GM12891 (cell line): Measurements from ENCODE around the gene SLC2A10.

Experiments used
- PAX5 ChIP-seq: IDR thresholded peaks from 2 replicates; pipeline ENCODE4 v1.6.1; 2011; ENCODE audit warnings: low read length, moderate library complexity, mild to moderate bottlenecking; ENCODE audit not compliant: insufficient read depth, severe bottlenecking
- POLR2A ChIP-seq: IDR thresholded peaks from 2 replicates; pipeline ENCODE4 v1.6.1; 2011; ENCODE audit warnings: low read depth, low read length, control low read depth
- POLR2AphosphoS5 ChIP-seq: IDR thresholded peaks from 2 replicates; pipeline ENCODE4 v1.6.1; 2011; ENCODE audit warnings: low read depth, low read length, control low read depth
- POU2F2 ChIP-seq: IDR thresholded peaks from 2 replicates; pipeline ENCODE4 v1.6.1; 2011; ENCODE audit warnings: low read depth, mild to moderate bottlenecking, control low read depth, low read length, moderate library complexity
- SPI1 ChIP-seq: IDR thresholded peaks from 2 replicates; pipeline ENCODE4 v1.6.1; 2011; ENCODE audit warnings: low read depth, low read length, control low read depth
- TAF1 ChIP-seq: IDR thresholded peaks from 2 replicates; pipeline ENCODE4 v1.6.1; 2011; ENCODE audit warnings: low read depth, low read length, control low read depth

GRCh38 chr20:46682063-46682821 is 27.2 kb upstream of the SLC2A10 start:
- TF ChIP-seq POLR2A: no peak
- TF ChIP-seq POLR2AphosphoS5: no peak
- TF ChIP-seq TAF1: no peak
- TF ChIP-seq SPI1: no peak
- TF ChIP-seq PAX5: no peak
- no peak for TF ChIP-seq POU2F2
